Thyroid gland (tissue), 4 donors: ENCODE results near the gene GP1BA. TPM values are rescaled to one million over a fixed set of nuclear protein-coding genes. Genes with fewer than 3 reads are reported as not detected.
"Not testable (repeated sequence)": the region's sequence is repeated elsewhere in the genome, so short reads cannot be mapped to it uniquely, and the experiment has no call there.

Source experiments
- DNase-seq, 2 donors: peaks; one replicate each; pipeline ENCODE4 v3.0.0-alpha.2; 2019
- H3K27ac ChIP-seq, 3 donors: fragments of 200-600 bp; sonication (generic); 1 replicate in 2 of 3; 2 replicates in 1 of 3; pipeline ENCODE4 v1.5.1; 2016 to 2019; ENCODE audit warnings: mild to moderate bottlenecking in 1 of 3, moderate library complexity in 1 of 3
- H3K27me3 ChIP-seq: fragments of 200-600 bp; sonication (generic); one replicate; pipeline ENCODE4 v1.5.1; 2019
- H3K36me3 ChIP-seq, 2 donors: fragments of 200-600 bp; sonication (generic); one replicate each; pipeline ENCODE4 v1.5.1; 2016 to 2019
- H3K4me1 ChIP-seq, 2 donors: fragments of 200-600 bp; sonication (generic); one replicate each; pipeline ENCODE4 v1.5.1; 2017 to 2019
- H3K4me3 ChIP-seq, 3 donors: fragments of 200-600 bp; sonication (generic); replicated peaks in 1 of 3; 1 replicate in 2 of 3; 2 replicates in 1 of 3; pipeline ENCODE4 v1.5.1; 2016; ENCODE audit warnings: mild to moderate bottlenecking in 1 of 3
- H3K9me3 ChIP-seq: fragments of 200-600 bp; sonication (generic); one replicate; pipeline ENCODE4 v1.5.1; 2017
- POLR2A ChIP-seq, 2 donors: fragments of 450-650 bp; IDR thresholded peaks; one replicate each; pipeline ENCODE4 v1.6.1; 2017; ENCODE audit warnings: antibody characterized with exemption in 2 of 2, mild to moderate bottlenecking in 2 of 2, moderate library complexity in 1 of 2
- WGBS, 2 donors: methylation state at CpG; one replicate each; pipeline ENCODE4 v1.1.5; 2017; 5-methylcytosine and 5-hydroxymethylcytosine counted together
- intact Hi-C: fragments of 100-400 bp; cut with DNase I; formaldehyde crosslinking; loops from one replicate; pipeline ENCODE4 v1.15.1; 2023
- total RNA-seq, 4 donors: library from RNA; depleted of rRNA; stranded (reverse); fragments of >200 nt; gene quantifications; one replicate each; pipeline ENCODE4 v1.2.3, GENCODE V29; 2016
- TF ChIP-seq, protein P1 (sequence below), 6 experiments: fragments of 200-600 bp in 3 of 6; fragments of 450-650 bp in 3 of 6; sonication (generic) in 3 of 6; IDR thresholded peaks; one replicate each; pipeline ENCODE4 v1.5.1; 2016 to 2019; ENCODE audit warnings: antibody characterized with exemption in 6 of 6, mild to moderate bottlenecking in 2 of 6, inconsistent platforms in 1 of 6, moderate library complexity in 1 of 6

The GP1BA gene
- total RNA-seq, 4 donors from 2014 or later, result not detected

DNA sequence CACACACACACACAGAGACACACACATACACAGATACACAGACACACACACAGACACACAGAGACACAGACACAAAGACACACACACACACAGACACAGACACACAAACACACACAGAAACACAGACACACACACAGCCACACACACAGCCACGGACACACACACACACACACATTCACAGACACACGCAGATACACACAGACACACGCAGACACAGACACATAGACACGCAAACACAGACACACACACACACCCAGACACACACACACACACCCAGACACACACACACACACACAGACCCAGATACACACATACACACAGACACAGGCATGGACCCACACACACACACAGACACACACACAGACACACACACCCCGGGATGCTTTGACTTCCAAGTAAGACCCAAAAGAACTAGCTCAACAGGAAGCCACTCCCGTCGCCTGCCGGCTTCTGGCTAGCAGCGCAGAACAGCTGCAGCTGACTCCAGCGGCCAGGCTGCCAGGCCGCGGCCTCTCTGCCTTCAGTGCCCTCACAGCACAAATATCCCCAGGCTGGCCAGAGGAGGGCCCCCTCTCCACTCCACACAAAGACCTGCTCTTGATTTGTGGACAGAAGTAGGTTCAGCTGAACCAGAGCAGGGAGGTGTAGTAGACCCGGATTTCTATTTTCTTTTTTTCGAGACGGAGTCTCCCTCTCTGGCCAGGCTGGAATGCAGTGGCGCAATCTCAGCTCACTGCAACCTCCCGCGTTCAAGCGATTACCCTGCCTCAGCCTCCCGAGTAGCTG, 23.2 kb upstream of the GP1BA start:
- Histone ChIP-seq H3K4me3 (no peak overlapping the region), H3K4me1 (peaks cover 3 to 10% of the 10 kb centered on the region in 2 donors), H3K27me3 (no peaks in the 10 kb centered on the region), H3K27ac (peak overlapping the region in 2 of 3 donors; percentile 22 to 67), H3K9me3 (no peaks in the 10 kb centered on the region), H3K36me3 (no peaks in the 10 kb centered on the region)
- TF ChIP-seq, protein P1, sequence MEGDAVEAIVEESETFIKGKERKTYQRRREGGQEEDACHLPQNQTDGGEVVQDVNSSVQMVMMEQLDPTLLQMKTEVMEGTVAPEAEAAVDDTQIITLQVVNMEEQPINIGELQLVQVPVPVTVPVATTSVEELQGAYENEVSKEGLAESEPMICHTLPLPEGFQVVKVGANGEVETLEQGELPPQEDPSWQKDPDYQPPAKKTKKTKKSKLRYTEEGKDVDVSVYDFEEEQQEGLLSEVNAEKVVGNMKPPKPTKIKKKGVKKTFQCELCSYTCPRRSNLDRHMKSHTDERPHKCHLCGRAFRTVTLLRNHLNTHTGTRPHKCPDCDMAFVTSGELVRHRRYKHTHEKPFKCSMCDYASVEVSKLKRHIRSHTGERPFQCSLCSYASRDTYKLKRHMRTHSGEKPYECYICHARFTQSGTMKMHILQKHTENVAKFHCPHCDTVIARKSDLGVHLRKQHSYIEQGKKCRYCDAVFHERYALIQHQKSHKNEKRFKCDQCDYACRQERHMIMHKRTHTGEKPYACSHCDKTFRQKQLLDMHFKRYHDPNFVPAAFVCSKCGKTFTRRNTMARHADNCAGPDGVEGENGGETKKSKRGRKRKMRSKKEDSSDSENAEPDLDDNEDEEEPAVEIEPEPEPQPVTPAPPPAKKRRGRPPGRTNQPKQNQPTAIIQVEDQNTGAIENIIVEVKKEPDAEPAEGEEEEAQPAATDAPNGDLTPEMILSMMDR (IDR thresholded peaks at IDR 0.05), result peak; percentile 59 to 93 (median 88)
- TF ChIP-seq POLR2A (IDR thresholded peaks at IDR 0.05), result no peak
- WGBS, 2 donors, result 28 to 34% methylated on average over 14 to 19 of the region's 20 CpGs
- intact Hi-C loops, result loop anchor here (5.0 kb wide), 1 partner anchor 153 kb away; no protein-coding TSS in a partner anchor
- peak; percentile 84 to 92 for DNase-seq

DNA sequence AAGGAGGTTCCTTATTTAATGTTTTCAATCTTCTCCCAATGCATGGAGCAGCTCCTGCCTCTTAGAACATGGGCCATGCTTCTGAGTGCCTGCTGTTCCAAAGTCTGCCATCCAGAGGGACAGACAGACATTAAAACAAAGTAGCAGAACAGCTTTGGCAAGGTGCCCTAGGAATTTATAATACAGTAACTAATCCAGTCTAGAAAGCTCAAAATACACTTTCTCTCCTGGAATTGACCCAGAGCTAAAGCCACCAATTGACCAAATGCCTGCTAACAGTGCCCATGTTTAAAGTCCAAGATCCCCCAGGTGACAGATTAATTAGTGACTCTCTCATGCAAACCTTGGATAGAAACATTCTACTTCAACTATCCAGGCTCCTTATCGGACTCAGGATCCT, 18.1 kb upstream of the GP1BA start:
- Histone ChIP-seq H3K27me3 (no peaks in the 10 kb centered on the region), H3K27ac (no peak overlapping the region), H3K4me1 (peaks cover 3 to 7% of the 10 kb centered on the region in 2 donors), H3K9me3 (no peaks in the 10 kb centered on the region), H3K4me3 (no peak overlapping the region), H3K36me3 (no peaks in the 10 kb centered on the region)
- intact Hi-C loops, result no loop called here
- WGBS, 2 donors, result 79 to 87% methylated on average over 1 of the region's 1 CpG
- DNase-seq, result no peak
- TF ChIP-seq POLR2A (IDR thresholded peaks at IDR 0.05), result no peak
- TF ChIP-seq, protein P1 (IDR thresholded peaks at IDR 0.05), result no peak

GRCh38 chr17:4914551-4914950, 17.5 kb upstream of the GP1BA start:
- H3K9me3 ChIP-seq, H3K27me3 ChIP-seq, H3K27ac ChIP-seq, DNase-seq, H3K4me3 ChIP-seq, H3K4me1 ChIP-seq, intact Hi-C loops, H3K36me3 ChIP-seq: not testable (repeated sequence)
- 85 to 92% methylated on average over 4 of the region's 4 CpGs for WGBS, 2 donors

- DNase-seq, result no peak
- Histone ChIP-seq H3K4me3 (no peak overlapping the region), H3K36me3 (no peaks in the 10 kb centered on the region), H3K9me3 (no peaks in the 10 kb centered on the region), H3K4me1 (no peaks in the 10 kb centered on the region), H3K27ac (no peak overlapping the region), H3K27me3 (no peaks in the 10 kb centered on the region)
- intact Hi-C loops, result no loop called here
- TF ChIP-seq POLR2A (IDR thresholded peaks at IDR 0.05), result no peak
- TF ChIP-seq, protein P1 (IDR thresholded peaks at IDR 0.05), result no peak
- 69 to 73% methylated on average over 8 of the region's 8 CpGs for WGBS, 2 donors
These were observed 12.5 kb upstream of the GP1BA start for GRCh38 chr17:4919511-4920047.

- no peaks in the 10 kb centered on the region for H3K9me3 ChIP-seq
- WGBS, 2 donors, result 87 to 90% methylated on average over 10 of the region's 10 CpGs
- H3K4me3 ChIP-seq, result no peak overlapping the region
- H3K4me1 ChIP-seq, result no peaks in the 10 kb centered on the region
- intact Hi-C loops, result no loop called here
- no peak overlapping the region for H3K27ac ChIP-seq
- H3K36me3 ChIP-seq, result no peaks in the 10 kb centered on the region
- H3K27me3 ChIP-seq, result no peaks in the 10 kb centered on the region
- TF ChIP-seq, protein P1 (IDR thresholded peaks at IDR 0.05), result no peak
- no peak for TF ChIP-seq POLR2A (IDR thresholded peaks at IDR 0.05)
- no peak for DNase-seq
These were observed 11.6 kb upstream of the GP1BA start for GRCh38 chr17:4920351-4921048.
